Common myeloid progenitor, CD34-positive (primary cell): ENCODE measurements around the gene RTN3.
"Not testable (repeated sequence)": the region's sequence is repeated elsewhere in the genome, so short reads cannot be mapped to it uniquely, and the experiment has no call there.

Source experiments
- CTCF ChIA-PET: fragments of 350-600 bp; sonication (Branson Sonifier 250); formaldehyde crosslinking; loops from one replicate; lab custom pipeline; 2021; ENCODE audit warnings: antibody characterized with exemption; lab: Charles Lee
- POLR2A ChIA-PET: fragments of 350-600 bp; sonication (Branson Sonifier 250); formaldehyde crosslinking; loops from one replicate; lab custom pipeline; 2021; ENCODE audit warnings: antibody characterized with exemption; lab: Charles Lee
- DNase-seq, 3 donors: peaks; one replicate each; pipeline versions ENCODE4 v3.0.0 to v3.0.0-alpha.2; 2013
- H3K27ac ChIP-seq, 2 experiments: 1 replicate in 1 of 2; 2 replicates in 1 of 2; pipeline ENCODE4 v1.7.0; 2013; ENCODE audit warnings: inconsistent platforms in 2 of 2, low read length in 2 of 2, mild to moderate bottlenecking in 2 of 2, low read depth in 1 of 2, moderate library complexity in 1 of 2; ENCODE audit not compliant: severe bottlenecking in 2 of 2, insufficient read depth in 1 of 2, poor library complexity in 1 of 2
- H3K27me3 ChIP-seq, 5 experiments: replicated peaks in 2 of 5; 1 replicate in 3 of 5; 2 replicates in 2 of 5; pipeline versions ENCODE4 v1.6.1 to v1.7.0; 2013; ENCODE audit warnings: low read length in 4 of 5, mild to moderate bottlenecking in 2 of 5, moderate library complexity in 2 of 5, inconsistent platforms in 1 of 5; ENCODE audit not compliant: insufficient read depth in 5 of 5, control insufficient read depth in 4 of 5
- H3K36me3 ChIP-seq, 4 experiments: 1 replicate in 2 of 4; 2 replicates in 2 of 4; pipeline versions ENCODE4 v1.6.1 to v1.7.0; 2013; ENCODE audit warnings: low read length in 3 of 4, control low read depth in 1 of 4, mild to moderate bottlenecking in 1 of 4; ENCODE audit not compliant: control insufficient read depth in 4 of 4, insufficient read depth in 4 of 4
- H3K4me1 ChIP-seq, 4 experiments: 1 replicate in 3 of 4; 2 replicates in 1 of 4; pipeline versions ENCODE4 v1.6.1 to v1.7.1; 2013; ENCODE audit warnings: low read length in 3 of 4, mild to moderate bottlenecking in 3 of 4, control low read depth in 1 of 4, inconsistent platforms in 1 of 4, moderate library complexity in 1 of 4; ENCODE audit not compliant: control insufficient read depth in 4 of 4, insufficient read depth in 4 of 4; ENCODE audit errors: control extremely low read depth in 1 of 4
- H3K4me3 ChIP-seq, 7 experiments: 1 replicate in 4 of 7; 2 replicates in 3 of 7; pipeline versions ENCODE4 v1.5.1 to v1.7.0; 2013; ENCODE audit warnings: mild to moderate bottlenecking in 7 of 7, low read length in 6 of 7, moderate library complexity in 6 of 7, inconsistent platforms in 2 of 7, low read depth in 2 of 7, control low read depth in 1 of 7; ENCODE audit not compliant: insufficient read depth in 4 of 7, control insufficient read depth in 1 of 7; ENCODE audit errors: extremely low read depth in 1 of 7
- H3K9me3 ChIP-seq, 5 experiments: 1 replicate in 4 of 5; 2 replicates in 1 of 5; pipeline versions ENCODE4 v1.6.1 to v1.7.1; 2013; ENCODE audit warnings: low read length in 4 of 5, mild to moderate bottlenecking in 2 of 5, inconsistent platforms in 1 of 5, low read depth in 1 of 5, moderate library complexity in 1 of 5; ENCODE audit not compliant: control insufficient read depth in 4 of 5, insufficient read depth in 2 of 5; ENCODE audit errors: control extremely low read depth in 1 of 5
- WGBS: methylation state at CpG from one replicate; pipeline ENCODE4 v1.1.5; 2013; ENCODE audit not compliant: insufficient coverage; 5-methylcytosine and 5-hydroxymethylcytosine counted together

RTN3 gene

DNA sequence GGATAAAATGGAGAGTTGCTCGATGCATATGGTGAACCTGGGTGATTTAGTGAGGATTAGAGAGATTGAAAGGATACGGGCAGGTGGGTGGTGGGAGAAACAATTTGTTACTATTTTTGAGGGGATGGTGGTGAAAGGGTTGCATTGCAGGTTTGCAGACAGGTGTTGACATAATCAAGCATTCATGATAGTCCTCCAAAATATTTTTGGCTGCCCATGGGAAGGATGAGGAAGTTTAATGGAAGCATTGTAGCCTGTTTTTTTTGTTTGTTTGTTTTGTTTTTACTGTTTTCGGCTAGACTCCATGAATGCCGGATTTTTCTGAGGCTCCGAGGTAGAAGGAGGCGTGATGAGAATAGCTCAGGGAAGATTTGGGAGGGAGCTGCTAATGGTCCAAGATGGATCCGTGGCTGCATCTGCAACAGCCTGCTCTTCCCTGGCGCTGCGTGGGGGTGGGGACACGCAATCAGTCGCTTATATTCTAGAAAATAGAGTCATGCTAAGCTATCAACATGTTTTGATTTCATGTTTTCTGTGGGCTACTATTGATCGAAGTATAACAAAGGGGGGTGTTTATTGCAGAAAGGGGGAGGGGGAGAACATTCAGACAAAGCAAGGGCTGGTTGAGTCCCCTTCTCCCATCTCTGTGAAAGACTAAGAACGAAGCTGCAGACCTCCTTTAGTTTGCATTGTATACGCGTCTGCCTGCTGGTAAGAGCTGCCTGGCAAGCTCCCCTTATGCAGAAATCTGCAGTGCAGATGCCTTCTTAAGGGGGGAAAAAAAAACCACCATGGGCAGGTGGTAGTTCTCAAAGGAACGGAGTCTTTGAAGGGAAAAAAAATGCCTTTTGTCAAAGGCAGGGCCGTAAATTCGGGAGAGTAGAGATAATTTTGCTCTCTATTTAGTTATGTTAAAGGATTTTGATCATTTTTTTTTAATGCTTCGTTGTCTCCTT lies 1.0 kb downstream of the RTN3 start:
- peak; percentile 14 to 36 (median 22) for DNase-seq
- POLR2A ChIA-PET = interaction anchor here (0.7 to 1.8 kb wide), 2 partner anchors 11 to 27 kb away, joined by 3 to 7 read pairs; no protein-coding TSS in a partner anchor
- H3K9me3 ChIP-seq = no peaks in the 10 kb centered on the region

DNA sequence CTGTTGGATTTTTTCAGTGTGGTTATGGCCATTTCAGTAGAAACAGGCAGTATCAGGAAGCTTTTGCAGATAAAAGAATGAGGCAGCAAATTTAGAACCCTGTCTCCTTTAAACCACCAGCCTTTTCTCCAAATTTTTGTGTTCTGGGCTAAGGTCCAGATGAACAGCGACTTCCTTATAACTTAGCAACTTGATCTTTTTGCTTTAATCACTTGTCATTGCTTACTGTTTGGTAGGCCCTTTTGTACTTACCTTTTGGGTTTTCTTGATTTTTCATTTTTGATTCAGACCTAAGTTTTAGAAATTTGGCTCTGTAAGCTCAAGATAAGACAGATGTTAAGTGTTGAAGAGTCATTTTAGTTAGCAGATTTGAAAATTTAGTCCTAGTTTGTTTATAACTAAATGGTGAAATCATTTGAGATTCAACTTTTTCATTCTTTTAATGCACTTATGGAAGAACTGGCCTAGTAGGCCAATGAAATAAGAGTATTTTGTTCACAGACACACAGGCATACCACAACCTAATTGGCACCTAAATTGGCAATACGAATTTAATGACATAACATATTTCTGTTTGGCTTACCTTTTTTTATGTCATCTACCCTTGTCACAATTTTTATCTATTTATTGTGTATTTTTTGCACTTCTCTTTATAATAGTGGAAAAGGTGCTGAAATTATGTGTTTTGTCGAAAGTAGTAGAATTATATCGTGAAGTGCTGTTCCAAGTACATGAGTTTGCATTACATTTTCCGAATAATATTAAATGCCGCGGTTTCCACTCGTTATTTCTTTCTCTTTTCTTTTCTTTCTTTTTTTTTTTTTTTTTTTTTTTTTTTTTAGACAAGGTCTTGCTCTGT lies 2.1 kb downstream of the RTN3 start:
- CTCF ChIA-PET = interaction anchor here (0.9 to 2.3 kb wide), 6 partner anchors 11 to 66 kb away, joined by 3 to 19 read pairs (median 6); partner anchors contain the start of gene ATL3
- Histone ChIP-seq H3K27ac (peak overlapping the region in 1 of 2 experiments; percentile 72), H3K4me1 (peaks cover 12 to 40% (median 30%) of the 10 kb centered on the region in 4 experiments), H3K36me3 (no peaks in the 10 kb centered on the region), H3K9me3 (no peaks in the 10 kb centered on the region), H3K27me3 (no peaks in the 10 kb centered on the region), H3K4me3 (peak overlapping the region in 6 of 7 experiments; percentile 73 to 100 (median 91))
- POLR2A ChIA-PET = interaction anchor here (0.6 to 1.8 kb wide), 2 partner anchors 16 to 26 kb away, joined by 4 to 7 read pairs; no protein-coding TSS in a partner anchor
- DNase-seq = peak; percentile 40 to 76 (median 69)
- no CpG with 5 or more reads among the region's 8 CpGs for WGBS

More for the DNA sequence above, 1.0 kb downstream of the RTN3 start:
- Histone ChIP-seq H3K36me3 (no peaks in the 10 kb centered on the region), H3K4me1 (peaks cover 12 to 40% (median 30%) of the 10 kb centered on the region in 4 experiments), H3K27ac (peak overlapping the region; percentile 61 to 85), H3K4me3 (peak overlapping the region; percentile 64 to 100 (median 90)), H3K27me3 (no peaks in the 10 kb centered on the region)
- WGBS = 0% methylated on average over 10 of the region's 19 CpGs
- CTCF ChIA-PET = interaction anchor here (1.0 to 2.3 kb wide), 7 partner anchors 10 to 67 kb away, joined by 3 to 19 read pairs (median 5); partner anchors contain the start of gene ATL3

DNA sequence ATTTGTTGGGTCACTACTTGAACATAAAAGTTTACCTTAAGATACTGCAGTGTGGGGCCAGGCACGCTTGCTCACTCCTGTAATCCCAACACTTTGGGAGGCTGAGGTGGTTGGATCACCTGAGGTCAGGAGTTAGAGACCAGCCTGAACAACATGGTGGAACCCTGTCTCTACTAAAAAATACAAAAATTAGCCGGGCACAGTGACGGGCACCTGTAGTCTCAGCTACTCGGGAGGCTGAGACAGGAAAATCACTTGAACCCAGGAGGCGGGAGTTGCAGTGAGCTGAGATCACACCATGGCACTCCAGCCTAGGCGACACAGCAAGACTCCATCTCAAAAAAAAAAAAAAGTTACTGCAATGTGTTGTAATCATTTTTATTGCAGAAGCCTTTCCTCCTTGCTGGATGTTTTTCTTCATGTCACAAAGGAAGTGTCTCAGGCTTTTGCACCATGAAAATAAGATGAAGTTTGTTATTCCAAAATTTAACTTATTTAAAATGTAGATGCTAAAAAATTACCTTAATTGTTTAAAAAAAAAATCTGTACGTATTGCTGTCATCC lies 3.9 kb downstream of the RTN3 start:
- not testable (repeated sequence) for H3K36me3 ChIP-seq, H3K27ac ChIP-seq, DNase-seq, H3K9me3 ChIP-seq, H3K27me3 ChIP-seq
- H3K4me3 ChIP-seq = peak overlapping the region in 1 of 7 experiments; percentile 37
- 98% methylated on average over 5 of the region's 7 CpGs for WGBS
- peaks cover 16 to 45% (median 31%) of the 10 kb centered on the region in 4 experiments for H3K4me1 ChIP-seq
- POLR2A ChIA-PET = interaction anchor here (0.5 kb wide), 1 partner anchor 40 kb away, joined by 4 read pairs; no protein-coding TSS in a partner anchor
- CTCF ChIA-PET = interaction anchor here (1.1 to 1.2 kb wide), 2 partner anchors 15 to 53 kb away, joined by 3 read pairs; partner anchors contain the start of gene ATL3

DNA sequence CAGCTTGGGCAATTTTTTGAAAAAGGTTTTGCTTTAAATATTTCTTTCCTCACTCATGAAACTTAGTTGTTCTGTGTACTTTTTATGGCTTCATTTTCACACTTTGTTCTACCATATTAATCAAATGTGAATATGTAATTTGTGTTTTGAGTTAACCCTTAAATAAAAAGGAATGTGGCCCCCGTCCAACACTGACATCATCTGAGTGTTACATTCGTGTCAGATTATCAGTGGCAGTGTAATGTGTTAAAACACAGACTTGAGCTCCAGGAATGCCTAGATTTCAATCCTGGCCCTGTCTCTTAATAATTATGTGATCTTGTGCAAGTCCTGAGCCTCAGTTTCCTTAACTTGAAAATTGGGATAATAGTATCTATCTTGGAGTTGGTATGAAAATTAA lies 5.6 kb downstream of the RTN3 start:
- Histone ChIP-seq H3K4me1 (peaks cover 16 to 38% (median 26%) of the 10 kb centered on the region in 4 experiments), H3K4me3 (no peak overlapping the region), H3K27ac (no peak overlapping the region), H3K9me3 (no peaks in the 10 kb centered on the region), H3K36me3 (peaks cover 0 to 4% (median 0%) of the 10 kb centered on the region in 4 experiments), H3K27me3 (no peaks in the 10 kb centered on the region)
- ChIA-PET CTCF (interaction anchor here (1.0 to 1.3 kb wide), 3 partner anchors 8 to 26 kb away, joined by 3 to 4 read pairs (median 3); no protein-coding TSS in a partner anchor), POLR2A (no interaction called here)
- 95% methylated on average over 2 of the region's 2 CpGs for WGBS
- no peak for DNase-seq

DNA sequence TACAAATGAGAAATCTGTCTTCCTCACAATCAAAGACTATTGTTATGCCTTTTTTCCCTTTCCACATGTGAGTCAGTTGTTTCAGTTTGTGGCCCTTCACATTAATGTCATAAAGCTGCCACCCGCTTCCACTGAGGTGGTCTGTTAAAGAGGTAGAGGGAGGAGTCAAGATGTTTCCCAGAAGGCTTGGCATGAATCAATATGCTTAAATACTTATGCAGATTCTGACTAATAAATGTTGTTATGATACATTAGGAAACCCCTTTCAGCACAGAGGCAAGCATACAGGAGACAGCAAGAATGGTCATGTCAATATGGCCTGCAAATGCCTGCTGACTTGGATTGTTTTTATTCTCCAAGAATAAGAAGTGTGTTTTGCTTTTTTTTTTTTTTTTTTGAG lies 6.5 kb downstream of the RTN3 start:
- WGBS = no CpG with 5 or more reads among the region's 1 CpG
- CTCF ChIA-PET = interaction anchor here (0.6 kb wide), 1 partner anchor 52 kb away, joined by 3 read pairs; no protein-coding TSS in a partner anchor

DNA sequence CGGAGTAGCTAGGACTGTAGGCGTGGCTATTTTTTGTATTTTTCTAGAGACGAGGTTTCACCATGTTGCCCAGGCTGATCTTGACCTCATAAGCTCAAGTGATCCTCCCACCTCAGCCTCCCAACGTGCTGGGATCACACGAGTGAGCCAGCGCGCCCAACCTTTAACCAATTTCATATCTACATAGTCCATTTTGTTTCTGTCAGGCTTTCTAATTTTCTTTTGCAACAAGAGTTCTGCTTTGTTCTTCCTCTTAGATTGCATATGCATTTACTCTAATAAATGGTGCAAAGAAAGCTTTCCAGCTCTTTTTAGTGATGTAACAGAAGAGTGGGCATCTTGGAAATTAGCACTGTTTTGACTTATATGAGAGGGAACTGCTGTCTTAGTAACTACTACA lies 13.3 kb downstream of the RTN3 start:
- Histone ChIP-seq H3K4me3 (no peak overlapping the region), H3K36me3 (peaks cover 0 to 4% (median 0%) of the 10 kb centered on the region in 4 experiments), H3K27me3 (no peaks in the 10 kb centered on the region), H3K27ac (no peak overlapping the region), H3K4me1 (peaks cover 0 to 3% (median under 1%) of the 10 kb centered on the region in 4 experiments), H3K9me3 (no peaks in the 10 kb centered on the region)
- DNase-seq = no peak
- ChIA-PET CTCF (interaction anchor here (0.9 to 1.0 kb wide), 2 partner anchors 8 to 44 kb away, joined by 3 to 5 read pairs; no protein-coding TSS in a partner anchor), POLR2A (interaction anchor here (0.6 kb wide), 1 partner anchor 14 kb away, joined by 3 read pairs; no protein-coding TSS in a partner anchor)
- WGBS = 100% methylated on average over 7 of the region's 7 CpGs

More for the DNA sequence above, 6.5 kb downstream of the RTN3 start:
- no peak for DNase-seq
- H3K36me3 ChIP-seq = peaks cover 0 to 4% (median 0%) of the 10 kb centered on the region in 4 experiments
- no peak overlapping the region for H3K4me3 ChIP-seq
- no peak overlapping the region for H3K27ac ChIP-seq
- POLR2A ChIA-PET = no interaction called here
- H3K27me3 ChIP-seq = no peaks in the 10 kb centered on the region
- H3K4me1 ChIP-seq = peaks cover 9 to 29% (median 19%) of the 10 kb centered on the region in 4 experiments
- no peaks in the 10 kb centered on the region for H3K9me3 ChIP-seq
